Amniotic stem cell (primary cell): Measurements from ENCODE around the gene AUH.

Experiments used
- DNase-seq: peaks from one replicate; lab custom pipeline; 2025; lab: John Stamatoyannopoulos, UW

AUH gene

GRCh38 chr9:91247278-91247677 lies 114.4 kb downstream of the AUH start:
- DNase-seq = no peak

GRCh38 chr9:91246846-91247245 lies 114.9 kb downstream of the AUH start:
- no peak for DNase-seq

GRCh38 chr9:91245431-91246313 lies 116.0 kb downstream of the AUH start:
- DNase-seq = no peak

- no peak for DNase-seq
Measured at GRCh38 chr9:91243029-91243428, 118.7 kb downstream of the AUH start.

GRCh38 chr9:91241909-91242308 lies 119.8 kb downstream of the AUH start:
- DNase-seq = no peak

GRCh38 chr9:91240596-91241165 lies 121.0 kb downstream of the AUH start:
- DNase-seq = no peak

- no peak for DNase-seq
Measured at GRCh38 chr9:91239367-91240111, 122.2 kb downstream of the AUH start.

- DNase-seq = no peak
Measured at GRCh38 chr9:91234523-91234922, 127.2 kb downstream of the AUH start.

GRCh38 chr9:91231619-91232018 lies 130.1 kb downstream of the AUH start:
- DNase-seq = no peak

GRCh38 chr9:91223000-91223399 lies 138.7 kb downstream of the AUH start:
- DNase-seq = no peak

- no peak for DNase-seq
Measured at GRCh38 chr9:91222457-91222856, 139.3 kb downstream of the AUH start.

GRCh38 chr9:91221332-91221731 lies 140.4 kb downstream of the AUH start:
- no peak for DNase-seq

- no peak for DNase-seq
Measured at GRCh38 chr9:91220491-91221135, 141.1 kb downstream of the AUH start.

GRCh38 chr9:91220021-91220420 lies 141.7 kb downstream of the AUH start:
- DNase-seq = no peak

GRCh38 chr9:91219557-91219956 lies 142.2 kb downstream of the AUH start:
- DNase-seq = no peak

GRCh38 chr9:91217388-91217787 lies 144.3 kb downstream of the AUH start:
- no peak for DNase-seq

- DNase-seq = no peak
Measured at GRCh38 chr9:91214867-91215266, 146.9 kb downstream of the AUH start.

- no peak for DNase-seq
Measured at GRCh38 chr9:91214086-91214485, 147.6 kb downstream of the AUH start.

GRCh38 chr9:91212596-91213243 lies 149.0 kb downstream of the AUH start:
- DNase-seq = no peak

GRCh38 chr9:91211919-91212318 lies 149.8 kb downstream of the AUH start:
- no peak for DNase-seq

- DNase-seq = no peak
Measured at GRCh38 chr9:91211414-91211813, 150.3 kb downstream of the AUH start.

GRCh38 chr9:91210318-91210717 lies 151.4 kb downstream of the AUH start:
- no peak for DNase-seq
